CD4-positive, alpha-beta T cell treated with Interleukin-12 subunit alpha and Interleukin-12 subunit beta, for 1 hour (primary cell): ENCODE results near the gene SAMMSON.

Source experiments
- DNase-seq: peaks from one replicate; pipeline ENCODE4 v3.0.0-alpha.2; 2020

The SAMMSON gene

DNA sequence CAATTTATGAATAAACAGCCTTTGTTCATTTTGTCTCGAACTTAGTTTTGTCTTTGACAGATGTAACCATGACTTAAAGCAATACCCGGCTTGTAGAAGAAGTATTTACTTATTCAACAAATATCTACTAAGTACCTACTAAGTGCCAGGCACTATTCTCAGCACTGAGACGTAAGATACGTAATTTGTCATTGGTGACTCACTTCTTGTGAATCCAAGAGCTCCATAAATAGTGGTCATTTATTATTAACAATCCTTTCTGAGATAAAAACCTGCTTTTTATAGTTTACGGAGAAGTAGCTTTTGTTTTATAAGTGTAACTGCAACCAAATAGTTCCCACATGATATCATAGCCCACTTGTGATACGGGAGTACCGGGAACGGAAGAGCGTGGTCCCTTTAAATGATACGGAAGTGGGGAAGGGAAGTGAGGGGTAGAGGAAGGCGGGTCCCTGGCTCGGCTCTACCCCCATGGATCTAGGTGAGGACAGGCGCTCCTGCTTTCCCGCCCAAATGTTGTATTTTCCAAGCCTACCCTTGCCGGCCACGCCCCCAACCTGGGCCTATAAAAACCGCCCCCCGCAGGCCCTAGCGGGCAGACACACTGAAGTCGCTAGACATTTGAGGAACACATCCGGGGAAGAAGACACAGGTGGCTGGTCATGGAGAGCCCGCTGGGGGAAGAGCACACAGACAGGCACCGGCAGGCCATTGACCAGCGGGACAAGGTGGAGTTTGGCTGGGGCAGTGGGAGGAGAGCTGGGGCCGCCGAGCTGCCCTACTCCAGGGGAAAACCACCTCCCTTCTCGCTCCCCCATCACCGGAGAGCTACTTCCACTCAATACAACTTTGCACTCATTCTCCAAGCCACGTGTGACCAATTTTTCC lies at the start of gene SAMMSON:
TSS of gene SAMMSON (plus strand) at position 594 of the 888 bp plus-strand sequence.
- DNase-seq: no peak

- no peak for DNase-seq
Observed at GRCh38 chr3:69951616-69952015, 47.9 kb upstream of the SAMMSON start.

DNA sequence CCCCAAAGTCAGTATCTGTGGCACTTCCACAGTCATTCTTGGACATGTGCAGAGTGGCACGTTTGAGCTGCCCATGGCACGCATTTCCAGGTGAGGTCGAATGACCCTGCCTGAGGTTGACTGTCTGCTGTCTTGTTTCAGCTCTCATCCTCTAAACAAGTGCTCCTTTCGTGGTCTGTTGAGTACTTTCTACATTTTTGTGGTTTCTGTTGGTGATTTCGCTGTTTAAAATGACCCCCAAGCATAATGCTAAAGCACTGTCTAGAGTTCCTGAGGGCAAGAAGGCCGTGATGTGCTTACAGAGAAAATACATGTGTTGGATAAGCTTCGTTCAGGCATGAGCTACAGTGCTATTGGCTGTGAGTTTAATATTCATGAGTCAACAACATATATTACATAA lies 40.0 kb upstream of the SAMMSON start:
- no peak for DNase-seq

- no peak for DNase-seq
Observed at GRCh38 chr3:69961706-69962439, 37.7 kb upstream of the SAMMSON start.

DNA sequence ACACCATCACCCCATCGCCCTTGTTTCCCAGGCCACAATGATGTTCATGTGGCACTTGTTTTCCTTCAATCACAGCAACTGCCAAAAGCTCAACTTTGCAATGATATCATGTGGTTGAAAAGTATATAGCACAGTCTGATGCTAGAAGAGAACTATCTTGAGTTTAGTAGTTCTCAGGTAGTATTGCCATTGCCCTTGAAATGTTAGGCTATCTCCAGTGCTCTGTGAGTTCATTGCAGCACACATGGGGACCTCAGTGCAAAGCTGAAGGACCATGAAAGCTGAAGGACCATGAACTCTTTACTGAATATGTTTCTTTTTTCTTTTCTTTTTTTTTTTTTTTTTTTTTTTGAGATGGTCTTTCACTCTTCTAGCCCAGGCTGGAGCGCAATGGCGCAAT lies 35.9 kb upstream of the SAMMSON start:
- DNase-seq: no peak

DNA sequence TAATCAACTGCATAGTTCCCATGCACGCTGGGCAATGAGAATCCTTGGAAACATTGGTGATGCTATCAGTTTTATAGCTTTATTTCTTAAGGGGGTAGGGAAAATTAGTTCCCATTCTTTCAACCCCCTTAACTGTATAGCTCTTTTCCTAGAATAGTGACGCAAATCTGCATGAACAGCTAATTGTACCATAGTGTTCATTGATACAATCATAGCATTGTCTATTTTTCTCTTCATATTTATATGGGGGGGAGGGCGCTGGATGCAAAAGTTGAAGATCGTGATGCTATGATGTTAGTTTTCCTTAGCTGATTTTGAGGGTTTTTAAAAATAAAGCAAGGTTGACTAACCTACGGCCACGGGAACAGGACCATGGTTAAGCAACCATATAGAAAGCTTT lies 32.4 kb upstream of the SAMMSON start:
- no peak for DNase-seq

GRCh38 chr3:69970827-69971226 lies 28.7 kb upstream of the SAMMSON start:
- DNase-seq: no peak

- no peak for DNase-seq
Observed at GRCh38 chr3:69972672-69973071, 26.9 kb upstream of the SAMMSON start.

DNA sequence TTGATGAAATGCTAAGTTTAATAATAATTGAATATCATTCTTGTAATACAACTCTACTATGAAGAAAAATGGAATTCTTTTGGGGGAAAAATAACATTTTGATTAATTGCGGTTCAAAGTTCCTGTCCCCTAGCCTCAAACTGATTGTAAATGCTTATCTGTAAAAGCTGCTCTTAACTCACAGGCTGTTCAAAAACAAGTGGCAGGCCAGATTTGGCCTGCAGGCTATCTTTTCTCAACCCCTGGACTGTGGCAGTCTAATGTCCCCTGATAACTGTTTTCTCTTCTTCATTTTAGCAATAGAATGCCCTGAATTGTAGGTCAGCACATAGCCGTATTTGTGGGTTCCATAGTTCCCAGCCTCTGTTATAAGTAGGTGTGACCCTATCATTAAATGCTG lies 23.5 kb upstream of the SAMMSON start:
- DNase-seq: no peak

DNA sequence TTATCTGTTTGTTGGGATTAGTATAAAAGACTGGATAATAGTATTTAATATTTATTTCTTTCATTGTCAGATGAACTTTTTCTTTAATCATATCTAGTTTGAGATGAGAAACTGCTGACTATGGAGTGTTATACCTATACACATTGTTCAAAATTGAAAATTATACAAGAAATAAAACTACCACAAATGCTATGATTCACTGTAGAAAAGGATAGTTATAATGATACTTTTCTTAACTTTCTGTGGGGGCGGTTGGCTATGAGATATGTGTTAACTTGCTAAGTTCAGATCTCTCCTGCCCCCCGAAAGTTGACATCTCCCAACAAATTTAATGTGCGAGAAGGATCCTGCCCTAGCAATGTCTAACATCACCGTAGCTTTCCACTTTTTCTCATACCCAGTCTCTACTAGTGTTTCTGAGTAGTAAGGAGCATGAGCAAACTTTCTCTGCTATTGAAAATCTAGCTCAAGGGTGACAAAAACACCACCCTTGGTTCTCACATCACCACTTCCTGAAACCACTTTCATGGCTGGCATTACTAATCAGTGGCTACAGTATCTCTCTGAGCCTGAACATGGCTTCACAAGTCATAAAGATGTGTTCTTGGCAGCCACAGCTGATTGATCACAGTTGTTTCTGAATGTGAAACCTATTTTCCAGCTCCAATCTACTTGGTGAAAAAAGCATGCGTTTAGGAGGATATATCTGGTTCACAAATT lies 15.8 kb upstream of the SAMMSON start:
- DNase-seq: no peak

GRCh38 chr3:69985266-69985665 lies 14.3 kb upstream of the SAMMSON start:
- no peak for DNase-seq

DNA sequence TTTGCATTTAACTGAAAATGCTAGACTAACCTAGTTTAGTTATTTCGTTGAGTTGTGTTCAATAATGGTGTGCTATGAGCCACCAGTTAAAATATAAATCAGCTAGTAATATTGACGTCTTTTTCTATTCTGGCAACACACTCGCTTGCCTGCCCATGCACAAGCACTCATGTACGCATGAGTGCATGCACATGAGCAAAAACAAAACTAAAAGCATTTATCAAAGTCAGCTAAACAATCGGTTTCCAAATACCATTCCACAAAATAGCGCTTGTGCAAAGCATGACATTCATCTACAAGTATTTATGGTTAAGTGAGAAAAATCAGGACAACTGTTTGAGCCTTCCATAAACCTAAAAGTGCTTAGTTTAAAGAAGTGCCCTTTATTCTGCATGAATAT lies 13.1 kb upstream of the SAMMSON start:
- no peak for DNase-seq

DNA sequence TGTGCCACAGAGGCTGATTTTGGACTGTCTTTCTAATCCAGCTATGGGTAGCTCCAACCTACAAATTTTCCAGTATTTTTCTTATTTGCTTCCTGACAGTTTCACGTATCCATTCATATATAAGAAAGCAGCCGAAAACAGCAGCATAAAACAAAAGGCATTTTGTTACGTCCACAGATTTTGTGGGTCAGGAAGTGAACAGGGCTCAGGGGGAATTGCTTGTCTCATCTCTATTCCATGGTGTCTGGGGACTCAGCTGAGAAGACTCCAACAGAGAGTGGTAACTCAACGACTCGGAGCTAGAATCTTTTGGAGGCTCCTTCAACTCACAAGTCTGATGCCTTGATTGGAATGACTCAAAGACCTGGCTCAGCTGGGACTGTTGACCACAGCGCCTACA lies 11.7 kb upstream of the SAMMSON start:
- DNase-seq: no peak

GRCh38 chr3:69993757-69994156 lies 5.8 kb upstream of the SAMMSON start:
- DNase-seq: no peak

DNA sequence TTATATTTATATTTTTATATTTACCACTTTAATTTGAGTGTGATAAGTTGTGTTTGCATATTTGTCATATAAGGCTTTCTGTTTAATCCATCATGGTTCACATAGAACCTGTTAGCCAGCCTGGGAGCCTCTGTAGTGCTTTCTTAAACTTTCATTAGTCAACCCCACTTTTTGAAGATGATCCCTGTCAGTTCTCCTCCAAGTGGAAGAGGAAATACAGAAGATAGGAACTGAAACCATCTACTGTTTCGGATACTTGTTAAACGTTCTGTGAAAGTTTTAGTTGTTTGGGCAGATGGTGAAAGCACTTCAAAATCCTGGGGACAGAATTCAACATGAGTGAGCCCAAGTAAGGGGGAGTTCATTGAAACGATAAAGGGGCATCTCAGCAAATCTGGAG lies 4.6 kb upstream of the SAMMSON start:
- no peak for DNase-seq

DNA sequence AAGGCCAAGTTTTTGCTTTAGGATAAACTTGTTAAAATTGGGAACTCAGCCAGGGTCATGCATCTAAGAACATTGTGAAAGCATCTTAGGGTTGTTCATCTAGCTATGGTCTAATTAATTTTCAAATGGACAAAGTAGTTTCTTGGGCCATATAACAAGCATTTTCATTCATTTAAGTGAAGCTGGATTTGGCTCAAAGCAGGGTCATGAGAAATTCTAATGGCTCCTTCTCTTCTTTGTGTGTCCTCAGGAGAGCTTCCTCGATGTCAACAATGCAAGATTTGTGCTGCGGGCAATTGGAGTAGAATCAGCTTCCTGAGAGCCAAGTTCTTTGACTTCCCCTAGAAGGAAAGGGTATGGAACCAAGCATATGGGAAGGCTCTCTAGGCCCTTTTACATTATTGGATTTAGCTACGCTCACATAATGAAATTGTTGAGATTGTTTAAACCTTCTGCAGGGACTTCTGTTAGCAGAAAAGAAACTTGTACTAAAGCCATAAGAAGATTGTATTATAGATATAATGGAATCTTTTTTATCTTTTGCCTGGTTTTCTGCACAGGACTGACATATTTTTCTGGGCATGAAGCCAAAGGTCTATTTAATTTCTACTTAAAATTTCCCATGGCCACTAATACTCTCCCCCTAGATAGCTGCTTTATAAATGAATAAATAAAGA lies 1.8 kb upstream of the SAMMSON start:
- no peak for DNase-seq

DNA sequence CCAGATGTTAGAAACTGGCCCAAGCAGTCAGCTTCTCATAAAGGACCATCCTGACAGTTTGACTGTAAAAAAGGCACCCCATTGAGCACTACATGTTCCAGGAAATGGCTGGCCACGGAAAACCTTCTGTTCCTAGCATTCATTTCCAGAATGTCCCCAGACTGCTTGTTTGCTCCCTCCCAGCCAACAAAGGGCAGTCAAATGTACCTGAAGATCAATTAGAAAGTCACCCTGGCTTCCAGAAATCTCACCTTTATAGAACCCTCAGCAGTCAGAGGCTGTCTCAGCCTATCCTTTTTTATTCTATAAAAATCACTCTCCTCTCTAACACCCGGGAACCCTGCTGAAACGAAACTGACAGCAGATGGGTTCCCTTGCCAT lies 784 bp upstream of the SAMMSON start:
- no peak for DNase-seq

DNA sequence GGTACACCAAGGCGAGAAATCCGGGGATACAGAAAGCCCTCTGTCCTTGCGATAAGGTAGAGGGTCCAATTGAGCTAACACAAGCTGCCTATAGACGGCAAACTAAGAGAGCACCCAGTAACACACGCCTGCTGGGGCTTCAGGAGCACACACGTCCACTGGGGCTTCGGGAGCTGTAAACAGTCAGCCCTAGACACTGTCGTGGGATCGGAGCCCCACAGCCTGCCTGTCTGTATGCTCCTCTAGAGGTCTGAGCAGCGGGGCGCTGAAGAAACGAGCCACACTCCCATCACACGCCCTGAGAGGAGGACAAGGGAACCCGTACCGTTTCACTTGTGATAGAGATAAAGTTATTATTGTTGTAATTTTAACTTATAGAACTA lies 486 bp downstream of the SAMMSON start:
- DNase-seq: no peak

DNA sequence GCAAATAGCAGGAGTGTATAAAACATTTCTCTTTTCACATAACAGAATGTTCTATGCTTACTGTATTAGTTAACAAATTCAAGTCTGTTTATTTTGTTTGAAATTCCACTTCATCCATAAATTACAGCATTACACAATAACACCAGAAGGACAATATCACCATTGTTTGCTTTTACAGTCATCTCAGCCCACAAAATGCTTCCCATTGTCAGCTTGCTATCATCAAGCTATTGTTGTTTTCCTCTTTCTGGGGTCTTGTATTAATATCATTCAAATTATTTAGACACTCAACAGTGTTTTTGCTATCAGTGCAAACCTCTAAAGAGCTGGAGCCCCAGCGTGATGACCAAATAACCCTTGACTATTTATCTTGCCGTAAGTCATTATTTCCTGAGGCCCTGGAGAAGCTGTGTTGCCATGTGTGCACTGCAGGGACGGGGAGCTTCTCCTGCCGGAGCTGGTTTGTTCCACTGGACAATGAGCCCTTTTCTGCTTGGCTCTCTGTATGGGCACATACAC lies 1.1 kb downstream of the SAMMSON start:
- no peak for DNase-seq

DNA sequence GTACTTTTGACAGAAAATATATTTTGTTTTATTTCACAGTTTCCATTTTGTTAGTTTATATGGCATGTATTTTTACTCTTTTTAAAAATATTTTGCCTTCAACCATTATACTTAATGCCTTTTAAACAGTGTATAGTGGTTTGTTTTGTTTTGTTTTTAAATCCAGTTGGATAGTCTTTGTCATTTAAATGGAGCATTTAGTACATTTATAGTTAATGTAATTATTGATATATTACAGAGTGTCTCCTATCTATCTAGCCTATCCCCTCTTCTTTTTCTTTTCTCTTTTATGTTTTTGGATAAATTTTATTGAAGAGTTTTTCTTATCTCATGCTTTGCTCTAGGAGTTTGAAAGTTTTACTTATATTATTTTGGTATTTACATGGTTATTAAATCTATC lies 3.6 kb downstream of the SAMMSON start:
- DNase-seq: no peak

GRCh38 chr3:70006089-70006488 lies 6.6 kb downstream of the SAMMSON start:
- DNase-seq: no peak

DNA sequence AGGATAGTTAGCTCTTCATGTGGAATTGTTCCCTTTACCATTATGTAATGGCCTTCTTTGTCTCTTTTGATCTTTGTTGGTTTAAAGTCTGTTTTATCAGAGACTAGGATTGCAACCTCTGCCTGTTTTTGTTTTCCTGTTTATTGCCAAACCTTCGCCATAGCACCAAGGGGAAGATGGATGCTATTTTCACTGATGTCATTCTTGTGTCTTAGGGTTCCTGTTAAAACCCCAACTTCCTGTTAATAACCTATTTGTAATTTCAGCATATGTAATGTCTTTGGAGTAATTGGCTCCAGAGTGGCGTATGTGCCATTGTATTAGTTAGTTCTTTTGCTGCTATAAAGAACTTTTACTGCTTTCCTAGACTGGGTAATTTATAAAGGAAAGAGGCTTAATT lies 10.8 kb downstream of the SAMMSON start:
- DNase-seq: no peak

DNA sequence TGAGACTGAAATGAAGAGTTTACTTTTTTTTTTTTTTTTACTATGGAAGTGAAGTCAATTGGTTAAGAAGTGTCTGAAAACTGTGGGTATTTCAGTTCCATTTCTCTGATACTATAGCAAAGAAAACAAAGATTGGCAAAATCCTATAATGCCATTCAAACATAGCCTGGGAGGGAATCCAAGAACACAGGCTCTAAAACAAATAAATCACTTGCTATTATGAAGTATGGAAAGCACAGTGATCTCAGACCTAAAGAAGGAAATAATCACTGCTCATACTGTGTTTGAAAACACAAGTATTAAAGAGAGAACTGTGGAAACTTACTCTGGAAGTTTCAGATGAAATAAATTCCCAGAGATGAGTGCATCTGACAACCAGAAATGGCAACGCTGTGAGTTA lies 12.0 kb downstream of the SAMMSON start:
- no peak for DNase-seq
